Measurements from ENCODE around the gene JTB.

The JTB gene

DNA sequence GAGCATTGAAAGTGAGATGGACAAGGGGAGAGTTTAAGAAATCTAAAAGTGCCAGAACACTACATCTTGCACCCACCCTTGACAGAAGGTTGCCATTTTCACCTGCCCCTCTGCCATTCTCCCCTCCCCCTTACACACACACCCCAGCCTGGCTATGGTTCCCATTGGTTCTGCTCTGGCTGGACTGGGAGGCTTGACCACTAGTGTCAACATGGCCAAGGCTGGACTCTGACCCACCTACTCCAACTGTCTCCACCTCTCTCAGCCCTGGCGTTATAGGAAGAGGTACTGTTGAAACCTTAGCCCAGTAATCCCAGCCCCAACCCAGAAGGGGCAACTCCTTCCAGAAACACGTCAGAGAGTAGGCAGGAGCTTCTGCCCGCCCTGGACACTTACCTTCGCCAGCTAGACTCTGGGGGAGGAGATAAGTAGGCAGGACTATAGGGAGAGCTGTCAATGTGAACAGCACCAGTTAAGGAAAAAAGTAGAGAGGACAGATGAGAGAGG lies 23.6 kb downstream of the JTB start:
- DNase-seq: no peak

DNA sequence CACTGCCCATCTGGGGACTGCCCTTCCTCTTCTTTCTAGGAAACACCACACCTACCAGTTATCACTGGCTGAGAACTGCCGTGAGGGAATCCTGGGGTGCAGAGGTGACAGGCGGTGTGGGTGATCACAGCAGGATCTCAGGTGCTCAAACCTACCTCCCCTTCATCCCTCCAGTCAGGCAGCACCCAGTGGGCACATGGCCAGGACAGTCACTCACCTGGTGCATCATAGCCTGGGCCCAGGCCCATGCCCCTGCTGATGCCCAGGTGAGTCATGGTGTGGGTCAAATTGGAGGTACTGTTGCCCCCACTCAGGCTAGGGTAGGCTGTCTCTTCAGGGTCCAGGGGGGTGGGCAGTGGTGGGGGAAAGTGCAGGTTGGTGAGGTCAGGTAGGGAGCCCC lies 25.7 kb downstream of the JTB start:
- DNase-seq: no peak

DNA sequence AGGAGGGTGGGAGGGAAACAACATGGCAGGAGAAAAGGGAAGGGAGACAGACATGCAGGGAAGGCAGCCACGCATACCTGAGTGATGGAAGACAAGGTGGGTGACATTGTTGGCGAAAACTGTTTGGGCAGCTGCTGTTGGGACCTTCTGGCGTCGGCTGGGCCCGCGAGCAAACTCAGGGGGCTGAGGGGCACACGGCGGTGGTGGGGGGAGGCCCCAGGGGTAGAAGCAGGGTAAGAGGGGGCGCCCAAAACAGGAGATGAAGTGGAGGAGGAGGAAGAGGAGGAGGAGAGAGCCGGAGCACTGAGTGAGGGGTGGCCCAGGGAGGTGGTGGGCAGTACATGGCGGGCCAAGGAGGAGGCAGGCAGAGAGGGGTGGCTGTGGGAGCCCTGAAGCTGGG lies 26.3 kb downstream of the JTB start:
- no peak for DNase-seq

DNA sequence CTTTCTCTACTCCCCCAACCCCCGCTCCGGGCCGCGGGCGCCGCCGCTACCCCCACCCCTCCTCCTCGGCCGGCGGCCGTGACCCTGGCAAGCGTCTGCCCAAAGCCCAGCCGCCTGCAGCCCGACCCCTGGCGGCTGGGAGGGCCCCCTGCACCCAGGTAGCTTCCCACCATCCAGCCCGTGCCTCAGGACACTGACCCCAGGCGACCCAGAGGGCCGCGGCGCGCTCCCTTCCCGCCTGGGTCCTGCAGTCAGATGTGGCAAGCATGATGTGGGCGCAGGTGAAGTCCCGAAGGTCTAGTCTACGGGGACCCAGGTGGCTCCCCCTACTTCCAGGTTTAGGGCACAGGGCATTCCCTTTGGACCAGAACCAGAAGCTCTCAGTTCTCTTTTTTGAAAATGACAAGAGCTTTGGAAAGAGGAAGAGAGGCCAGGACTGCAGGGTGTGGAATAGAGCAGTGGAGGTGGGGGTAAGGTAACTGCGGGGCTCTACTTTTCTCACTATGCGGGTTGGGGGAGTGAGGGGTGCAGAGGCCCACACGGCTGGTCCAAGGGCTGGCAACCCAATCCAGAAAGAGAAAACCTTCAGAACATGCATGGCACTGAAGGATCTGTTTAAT lies 30.7 kb downstream of the JTB start, which contains the start of gene DENND4B:
DENND4B (minus strand) TSS at position 97 of the 620 bp plus-strand sequence. CDS start 2,344 bp downstream, outside the sequence.
- peak; percentile 77 to 80 for DNase-seq

DNA sequence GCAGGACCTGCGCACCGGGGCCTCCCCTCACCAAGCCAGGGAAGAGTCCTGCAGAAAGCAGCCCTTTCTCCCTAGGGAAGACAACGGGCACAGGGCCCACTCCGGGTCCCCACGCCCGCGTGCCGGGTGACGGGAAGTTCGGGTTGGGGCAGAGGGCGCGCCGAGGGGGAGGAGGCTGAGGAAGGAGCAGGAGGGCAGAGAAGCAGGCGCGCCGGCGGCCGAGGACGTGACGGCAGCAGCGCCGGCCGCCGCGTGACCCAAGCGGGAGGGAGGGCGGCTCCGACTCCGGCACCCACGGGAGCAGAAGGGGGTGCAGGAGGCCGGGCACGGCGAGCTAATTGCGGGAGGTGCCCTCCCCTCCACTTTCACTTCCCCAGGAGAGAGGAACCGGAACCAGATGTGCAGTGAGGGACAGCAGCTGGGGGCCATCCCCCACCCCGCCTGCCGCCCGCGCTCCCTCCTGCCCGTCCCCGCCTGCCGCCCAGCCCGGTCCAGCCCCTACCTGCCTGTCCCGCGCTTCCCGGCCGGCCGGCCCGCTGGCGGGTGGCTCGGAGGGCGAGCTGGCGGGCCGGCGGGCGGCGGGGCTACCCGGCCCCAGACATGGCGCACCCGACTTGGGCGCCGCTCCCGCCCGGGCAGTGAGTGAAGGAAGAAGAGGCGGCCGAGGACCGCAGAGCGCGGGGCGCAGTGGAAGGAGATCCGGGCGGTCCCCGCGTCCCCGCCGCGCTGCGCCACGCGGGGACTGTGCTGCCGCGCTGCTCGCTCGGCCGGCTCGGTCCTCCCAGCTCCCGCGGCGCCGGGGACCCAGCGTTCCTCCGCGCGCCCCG lies 31.5 kb downstream of the JTB start:
- peak; percentile 62 to 76 for DNase-seq

DNA sequence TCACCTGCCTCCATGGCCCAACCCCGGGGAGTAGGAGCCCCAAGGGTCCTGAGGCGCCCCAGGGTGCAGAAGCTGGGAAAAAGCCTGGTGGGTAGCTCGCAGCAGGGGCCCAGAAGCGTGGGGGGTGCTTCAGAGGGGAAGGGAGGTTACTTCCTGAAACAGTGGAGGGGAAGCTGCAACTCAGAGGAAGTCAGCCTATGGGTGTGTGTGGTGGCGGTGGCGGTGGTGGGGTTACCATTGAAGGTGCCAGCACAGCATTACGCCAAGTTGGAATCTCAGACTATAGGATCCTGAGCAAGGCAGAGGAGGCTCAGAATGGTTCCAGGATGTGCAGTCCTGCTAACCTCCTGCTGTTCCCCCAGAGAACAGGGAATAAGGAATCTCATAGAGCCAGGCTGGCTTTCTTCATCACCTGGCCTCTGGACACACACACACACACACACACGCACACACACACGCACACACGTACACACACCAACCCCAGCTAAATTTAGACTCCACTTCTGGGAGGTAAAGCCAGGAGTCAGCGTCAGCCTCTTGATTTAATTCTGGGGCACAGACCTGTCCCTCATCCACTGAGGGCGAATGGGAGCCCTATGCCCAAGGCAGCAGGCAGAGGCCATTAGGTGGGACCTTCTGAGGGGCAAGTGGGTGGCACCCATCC lies 32.2 kb downstream of the JTB start:
- peak in 1 of 2 donors; percentile 26 for DNase-seq

DNA sequence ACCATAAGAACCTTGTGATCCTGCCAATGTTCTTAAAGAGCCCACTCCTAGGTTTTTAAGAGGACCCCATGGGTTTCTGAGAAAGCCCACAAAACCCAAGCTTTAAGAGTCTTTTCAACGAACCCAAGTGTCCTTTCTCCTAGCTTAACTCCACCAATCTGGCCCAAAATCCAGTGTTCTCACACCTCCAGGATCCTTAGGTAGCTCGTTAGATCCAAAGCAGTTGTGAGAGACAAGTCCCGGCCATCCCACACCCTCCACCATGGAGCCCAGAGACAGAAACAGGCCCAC lies 32.7 kb downstream of the JTB start:
- DNase-seq: no peak

DNA sequence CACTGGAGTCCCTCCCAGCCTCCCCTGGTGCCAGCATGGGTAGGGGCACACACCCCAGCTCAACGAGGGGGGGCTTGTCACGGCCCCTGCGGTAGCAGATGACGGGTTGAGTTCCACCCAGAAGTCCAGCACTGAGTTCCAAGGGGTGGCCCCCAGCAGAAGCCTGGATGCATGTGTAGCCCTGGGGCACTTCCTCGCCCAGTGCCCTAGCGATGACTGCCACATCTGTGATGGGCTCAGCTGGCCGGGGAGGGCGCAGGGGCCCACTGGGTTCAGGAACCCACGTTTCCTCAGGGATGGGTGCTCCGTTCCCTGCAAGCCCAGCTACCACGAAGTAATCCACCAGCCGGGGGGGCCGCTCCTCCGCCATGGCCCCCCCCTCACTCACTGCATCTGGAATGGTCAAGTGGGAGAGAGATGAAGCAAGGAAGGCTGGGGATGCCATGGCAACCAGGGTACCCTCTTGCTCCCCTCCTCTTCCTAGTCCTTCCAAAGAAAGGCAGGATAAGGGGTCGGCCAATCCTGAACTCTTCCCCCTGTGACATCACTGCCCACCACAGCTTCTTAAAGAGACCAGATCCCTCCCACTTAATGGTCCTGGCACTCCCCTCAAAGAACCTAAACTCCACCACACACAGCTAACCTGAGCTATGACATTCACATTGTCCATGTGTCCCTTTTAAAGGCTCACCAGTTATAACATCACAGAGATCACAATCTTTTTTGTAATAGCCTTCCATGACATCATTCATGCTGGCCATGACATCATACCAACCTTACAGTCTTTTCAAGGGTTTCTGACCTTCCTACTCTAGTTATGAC lies 33.3 kb downstream of the JTB start:
- DNase-seq: no peak

DNA sequence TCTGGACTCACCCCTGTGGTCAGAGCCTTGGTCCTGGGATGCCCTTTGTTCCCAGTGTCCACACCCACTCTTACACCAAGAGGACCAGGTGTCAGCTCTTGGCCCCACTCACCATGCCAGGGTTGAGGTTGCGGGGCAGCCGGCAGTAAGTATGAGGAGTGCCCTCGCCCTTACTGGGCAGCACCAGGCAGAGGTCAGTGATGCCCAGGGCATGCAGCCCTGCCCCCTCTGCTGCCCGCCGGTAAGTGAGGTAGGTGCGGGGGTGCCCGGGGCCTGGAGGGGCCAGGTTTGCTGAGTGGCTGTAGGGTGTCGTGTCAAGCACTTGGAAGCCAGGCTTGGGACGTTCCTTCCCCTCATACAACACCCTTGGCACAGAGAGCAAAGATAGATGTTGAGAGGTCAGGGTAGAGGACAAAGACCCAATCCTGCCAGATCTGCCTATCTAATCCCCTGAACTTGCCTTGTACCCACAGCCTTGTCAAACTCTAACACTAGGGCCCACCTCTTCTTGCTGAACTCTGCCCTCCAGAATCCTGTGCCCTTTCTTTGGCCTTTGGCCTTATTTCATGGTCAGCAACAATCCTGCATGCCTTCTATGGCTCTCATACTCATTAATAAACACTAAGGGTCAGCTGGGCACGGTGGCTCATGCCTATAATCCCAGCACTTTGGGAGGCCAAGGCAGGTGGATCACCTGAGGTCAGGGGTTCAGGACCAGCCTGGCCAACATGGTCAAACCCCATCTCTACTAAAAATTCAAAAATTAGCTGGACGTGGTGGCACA lies 34.5 kb downstream of the JTB start:
- no peak for DNase-seq

DNA sequence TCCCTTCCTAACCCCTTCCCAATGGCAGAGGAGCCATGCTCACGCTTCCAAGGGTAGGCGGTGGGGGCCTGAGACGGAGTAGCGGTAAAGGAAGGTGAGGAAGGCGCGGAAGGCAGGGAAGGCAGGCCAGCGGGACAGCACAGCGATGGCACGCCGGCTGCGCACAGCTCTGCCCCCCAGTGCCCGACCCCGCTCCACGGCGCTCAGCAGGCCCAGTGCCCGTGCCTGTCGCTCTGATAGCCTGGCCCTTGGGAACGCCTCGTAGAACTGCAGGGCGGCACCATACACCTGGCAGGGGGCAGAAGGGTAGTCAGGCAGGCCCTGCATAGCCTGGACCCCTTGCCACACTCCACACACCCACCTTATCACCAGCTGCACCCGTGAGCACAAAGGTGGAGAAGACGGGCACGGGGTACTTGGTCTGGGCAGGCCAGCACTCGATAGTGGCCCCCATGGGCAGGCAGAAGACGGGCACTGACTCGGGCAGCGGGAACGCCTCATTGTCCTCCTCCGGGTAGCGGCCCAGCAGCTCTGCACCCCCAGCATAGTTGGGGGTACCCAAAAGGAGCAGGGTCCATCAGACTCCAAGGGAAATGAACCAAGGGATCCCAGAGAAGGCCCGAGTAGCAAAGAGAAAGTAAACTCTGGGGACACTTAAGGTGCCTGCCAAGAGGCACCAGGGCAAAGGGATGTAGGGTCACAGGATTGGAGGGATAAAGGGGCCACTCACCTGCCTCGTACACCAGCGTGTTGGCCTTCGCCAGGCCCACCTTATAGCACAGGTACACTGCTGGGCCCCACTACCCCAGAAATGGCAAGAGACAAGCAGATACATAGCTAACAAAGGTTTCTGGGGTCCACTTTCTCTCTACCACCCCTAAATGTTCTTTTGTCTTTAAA lies 35.4 kb downstream of the JTB start:
- no peak for DNase-seq

DNA sequence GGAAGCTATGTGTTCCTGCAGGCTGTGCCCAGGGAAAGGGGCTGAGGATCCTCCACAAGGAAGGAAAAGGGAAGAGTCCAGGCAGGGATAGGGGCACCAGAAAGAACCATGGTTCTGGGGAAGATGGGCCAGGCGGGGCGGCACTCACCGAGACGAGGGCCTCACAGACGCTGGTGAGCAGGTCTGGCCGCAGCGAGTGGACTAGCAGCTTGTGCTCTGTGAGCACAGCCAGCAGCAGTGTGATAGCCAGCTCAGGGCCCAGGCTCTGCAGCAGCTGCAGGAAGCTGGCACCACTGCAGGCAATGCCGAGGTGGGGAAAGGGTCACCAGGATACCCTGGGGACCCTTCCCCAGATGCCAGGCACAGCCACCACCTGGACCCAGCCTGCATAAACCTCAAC lies 36.7 kb downstream of the JTB start:
- DNase-seq: no peak

DNA sequence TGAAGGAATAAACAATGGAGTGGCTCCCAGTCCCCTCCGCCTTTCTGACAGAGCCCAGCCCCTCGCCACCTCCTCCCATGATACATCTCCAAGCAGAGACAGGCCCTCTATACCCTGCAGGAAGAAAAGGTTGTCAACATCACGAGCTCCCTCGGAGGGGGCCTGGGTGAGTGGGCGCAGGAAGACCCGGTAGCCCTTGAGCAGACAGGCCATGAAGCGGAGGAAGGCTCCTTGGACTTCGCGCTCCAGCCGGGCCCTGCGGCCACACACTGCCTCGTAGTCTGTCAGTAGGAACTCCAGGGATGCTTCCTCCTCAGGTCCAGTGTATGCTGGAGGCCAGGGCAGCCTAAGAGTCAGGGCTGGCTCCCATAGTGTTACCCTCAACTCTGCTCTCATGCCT lies 38.0 kb downstream of the JTB start:
- no peak for DNase-seq

DNA sequence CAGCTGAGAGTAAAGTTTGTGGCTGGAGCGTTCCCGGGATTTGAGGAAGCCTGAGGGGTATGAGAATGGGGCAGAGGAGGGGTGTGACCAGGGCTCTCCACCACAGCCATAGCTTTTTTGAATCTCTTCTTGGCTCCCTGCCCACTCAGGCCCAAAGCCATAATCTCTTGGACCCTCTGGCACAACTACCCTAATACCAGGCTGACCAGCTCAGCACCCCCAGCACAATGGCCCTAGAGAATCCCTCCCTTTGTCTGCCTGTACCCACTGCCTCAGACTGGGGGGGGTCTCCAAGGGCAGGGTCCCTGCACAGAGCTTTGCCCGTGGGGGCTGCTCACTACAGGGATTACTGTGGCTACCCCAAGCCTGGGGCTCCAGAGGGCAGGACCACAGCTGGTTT lies 38.5 kb downstream of the JTB start:
- DNase-seq: no peak

DNA sequence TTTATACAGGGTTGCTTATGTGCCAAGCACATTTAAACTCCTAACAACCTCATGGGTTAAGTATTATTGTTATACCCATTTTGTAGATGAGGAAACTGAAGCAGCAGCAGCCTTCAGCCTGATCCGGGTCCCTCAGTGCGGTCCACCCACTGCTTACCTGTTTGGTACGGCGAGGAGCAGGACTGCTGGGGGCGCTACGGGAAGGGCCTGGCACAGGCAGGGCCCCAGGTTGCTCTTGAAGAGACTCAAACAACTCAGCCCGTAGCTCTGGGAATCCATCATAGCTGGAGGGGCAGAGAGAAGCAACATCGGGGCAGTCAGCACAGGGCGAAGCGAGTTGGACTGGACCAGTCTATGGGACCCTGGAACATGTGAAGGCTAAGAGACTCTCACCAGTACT lies 40.1 kb downstream of the JTB start:
- no peak for DNase-seq

DNA sequence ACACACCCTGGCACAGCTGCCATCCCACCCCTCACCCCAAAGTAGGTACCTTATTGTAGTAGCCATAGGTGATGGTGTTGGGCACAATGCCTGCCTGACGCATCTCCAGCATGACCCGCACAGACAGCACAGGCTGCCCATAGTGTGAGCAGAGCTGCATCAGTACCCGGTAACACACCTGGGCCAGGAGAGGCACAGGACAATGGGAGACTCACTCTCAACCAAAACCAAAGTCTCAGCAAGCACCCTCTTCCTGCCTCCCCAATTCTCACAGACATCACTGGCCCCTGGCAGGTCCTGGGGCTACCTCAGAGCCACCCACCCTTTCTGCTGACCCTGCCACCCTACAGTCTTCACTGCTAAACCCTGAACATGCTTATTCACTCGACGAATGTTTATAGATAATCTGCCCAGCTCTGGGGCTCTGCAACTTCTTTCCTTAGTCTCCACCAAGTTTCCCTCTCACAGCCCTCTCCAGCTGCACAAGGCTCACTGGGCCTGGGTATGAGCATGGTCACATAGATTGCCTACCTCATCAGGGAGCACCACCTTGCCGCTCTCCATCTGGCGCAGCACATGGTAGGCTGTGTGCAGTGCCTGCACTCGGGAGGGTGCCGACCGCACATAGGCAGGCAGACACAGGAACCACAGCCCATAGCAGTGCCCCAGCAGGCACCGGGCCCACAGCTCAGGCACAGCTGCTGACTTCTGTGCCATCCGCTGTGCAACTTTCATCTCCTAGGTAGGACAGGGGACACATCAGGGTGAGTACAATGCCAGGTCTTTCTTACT lies 41.3 kb downstream of the JTB start:
- no peak for DNase-seq

DNA sequence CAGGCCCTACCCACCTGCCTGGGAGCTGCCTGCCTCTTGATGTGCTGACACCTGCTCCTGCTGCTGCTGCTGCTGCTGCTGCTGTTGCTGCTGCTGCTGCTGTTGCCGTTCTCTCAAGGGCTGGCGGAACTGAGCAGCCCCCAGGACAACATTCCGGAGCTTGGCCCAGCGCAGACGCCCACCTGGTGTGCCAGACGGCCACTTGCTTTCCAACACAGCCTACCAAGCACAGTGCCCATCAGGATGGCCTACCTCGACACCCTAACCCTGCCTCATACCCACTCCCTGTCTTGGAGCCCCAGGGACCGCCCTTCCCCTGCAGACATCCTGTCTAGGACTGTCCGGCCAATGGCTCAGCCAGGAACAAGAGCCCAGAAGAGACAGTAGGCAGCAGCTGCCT lies 42.7 kb downstream of the JTB start:
- DNase-seq: no peak

DNA sequence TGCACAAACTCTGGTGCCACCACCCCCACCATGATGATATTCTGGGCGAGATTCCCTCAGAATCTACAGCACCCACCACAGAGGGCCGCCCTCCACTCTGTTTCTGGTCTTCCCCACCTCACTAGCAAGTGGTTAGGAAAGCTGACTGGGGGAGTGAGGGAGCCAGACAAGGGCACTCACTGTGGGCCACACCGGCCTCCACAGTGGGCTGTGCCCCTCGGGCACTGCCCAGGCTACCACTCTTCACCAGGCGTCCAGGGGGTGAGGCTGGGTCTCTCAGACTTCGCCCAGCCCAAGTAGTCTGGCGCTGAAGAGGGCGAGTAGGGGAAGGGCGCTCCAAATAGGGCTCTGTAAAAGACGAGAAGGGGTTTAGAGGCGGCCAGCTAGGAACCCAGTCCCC lies 43.5 kb downstream of the JTB start:
- DNase-seq: no peak

DNA sequence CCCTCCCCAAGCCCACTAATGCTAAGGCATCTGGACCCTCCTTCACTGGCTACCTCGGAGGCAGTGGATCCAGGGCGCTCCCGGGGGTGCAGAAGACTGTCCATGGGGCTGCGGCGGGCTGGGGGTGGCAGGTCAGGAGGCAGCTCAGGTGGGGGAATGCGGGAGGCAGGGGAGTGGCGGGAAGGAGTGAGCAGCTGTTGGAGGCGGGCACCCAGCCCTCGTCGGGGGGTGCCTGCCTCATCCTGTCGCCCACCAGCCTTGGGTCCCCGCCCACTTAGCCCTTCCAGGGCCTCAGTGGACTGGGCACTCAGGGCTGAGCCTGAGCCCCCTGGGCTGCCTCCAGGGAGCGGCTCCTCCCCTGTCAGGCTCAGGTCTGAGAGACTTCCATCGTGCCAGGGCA lies 44.0 kb downstream of the JTB start:
- no peak for DNase-seq

DNA sequence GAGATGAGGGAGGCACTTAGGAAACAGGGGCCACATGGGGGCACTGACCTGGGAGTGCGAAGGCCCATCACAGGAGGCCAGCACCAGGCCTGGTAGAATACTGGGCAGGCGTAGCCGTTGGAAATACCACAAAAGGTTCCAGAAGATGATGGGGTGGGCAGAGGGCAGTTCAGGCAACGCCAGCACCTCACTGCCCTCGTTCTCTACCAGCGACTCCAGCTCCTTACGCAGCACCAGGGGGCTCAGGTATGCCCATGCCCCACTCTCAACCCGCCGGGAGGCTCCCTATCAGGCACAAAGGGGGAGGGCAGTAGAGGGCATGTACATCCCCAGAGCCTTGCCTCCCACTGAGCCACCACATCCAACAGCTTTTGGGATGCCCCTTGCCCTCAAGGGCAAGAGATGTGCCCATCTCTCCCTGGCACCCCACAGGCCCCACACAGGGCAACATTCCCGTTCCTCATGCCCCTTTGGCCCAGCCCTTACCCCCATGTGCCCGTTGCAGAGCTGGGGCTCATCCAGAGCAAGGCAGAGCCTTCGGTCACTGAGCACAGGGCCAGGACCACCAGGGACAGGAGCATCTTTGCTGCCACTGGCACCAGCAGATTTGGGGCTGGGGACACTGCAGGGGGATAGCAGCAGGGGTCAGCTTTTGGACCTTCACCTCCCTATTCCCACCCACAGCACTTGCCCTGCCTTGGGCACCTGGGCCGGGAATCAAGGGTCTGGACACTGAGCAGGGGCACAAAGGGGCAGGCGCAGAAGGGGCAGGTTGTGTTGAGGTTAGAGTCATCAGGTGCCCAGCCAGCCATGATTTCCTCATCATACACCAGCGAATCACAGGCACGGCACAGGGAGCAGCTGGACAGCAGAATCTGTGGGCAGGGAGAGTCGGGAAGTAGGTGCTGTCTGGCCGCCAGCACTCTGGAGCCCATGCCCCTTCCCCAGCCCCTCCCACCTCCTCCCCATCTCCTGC lies 45.0 kb downstream of the JTB start:
- DNase-seq: no peak

Data from hippocampal formation (tissue), 2 donors.